ENCODE data around the gene GPX6.
A peak's percentile ranks its signal among the peaks of the same experiment; 100 is the strongest.

The GPX6 gene

DNA sequence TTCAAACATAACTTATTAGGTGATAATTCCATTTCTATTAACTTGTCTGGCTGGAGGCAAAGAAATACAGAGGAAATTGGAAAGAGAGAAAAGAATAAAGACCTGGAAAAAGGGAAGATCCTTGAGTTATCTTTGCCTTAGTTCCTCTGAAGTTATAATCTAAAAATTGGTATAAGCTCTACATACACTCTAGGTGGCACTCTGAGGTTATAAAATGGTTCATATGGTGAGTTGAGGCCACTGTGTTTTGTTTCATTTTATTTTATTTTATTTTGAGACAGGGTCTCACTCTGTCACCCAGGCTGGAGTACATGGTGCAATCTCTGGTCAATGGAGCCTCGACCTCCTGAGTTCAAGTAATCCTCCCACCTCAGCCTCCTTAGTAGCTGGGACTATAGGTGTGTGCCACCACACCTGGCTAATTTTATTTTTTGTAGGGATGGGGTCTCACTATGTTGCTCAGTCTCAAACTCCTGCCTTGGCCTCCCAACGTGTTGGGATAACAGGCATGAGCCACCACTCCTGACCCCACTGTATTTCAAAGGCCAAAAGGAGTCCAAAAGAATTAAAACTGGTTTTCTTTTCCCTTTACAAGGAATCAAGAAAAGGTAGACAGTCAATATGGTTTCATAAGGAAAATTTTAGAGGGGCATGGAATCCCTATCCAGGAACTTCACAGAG, 19.4 kb downstream of the GPX6 start:
- TF ChIP-seq, protein P1, sequence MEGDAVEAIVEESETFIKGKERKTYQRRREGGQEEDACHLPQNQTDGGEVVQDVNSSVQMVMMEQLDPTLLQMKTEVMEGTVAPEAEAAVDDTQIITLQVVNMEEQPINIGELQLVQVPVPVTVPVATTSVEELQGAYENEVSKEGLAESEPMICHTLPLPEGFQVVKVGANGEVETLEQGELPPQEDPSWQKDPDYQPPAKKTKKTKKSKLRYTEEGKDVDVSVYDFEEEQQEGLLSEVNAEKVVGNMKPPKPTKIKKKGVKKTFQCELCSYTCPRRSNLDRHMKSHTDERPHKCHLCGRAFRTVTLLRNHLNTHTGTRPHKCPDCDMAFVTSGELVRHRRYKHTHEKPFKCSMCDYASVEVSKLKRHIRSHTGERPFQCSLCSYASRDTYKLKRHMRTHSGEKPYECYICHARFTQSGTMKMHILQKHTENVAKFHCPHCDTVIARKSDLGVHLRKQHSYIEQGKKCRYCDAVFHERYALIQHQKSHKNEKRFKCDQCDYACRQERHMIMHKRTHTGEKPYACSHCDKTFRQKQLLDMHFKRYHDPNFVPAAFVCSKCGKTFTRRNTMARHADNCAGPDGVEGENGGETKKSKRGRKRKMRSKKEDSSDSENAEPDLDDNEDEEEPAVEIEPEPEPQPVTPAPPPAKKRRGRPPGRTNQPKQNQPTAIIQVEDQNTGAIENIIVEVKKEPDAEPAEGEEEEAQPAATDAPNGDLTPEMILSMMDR (IDR thresholded peaks at IDR 0.05; ENCODE audit: insufficient read depth, low read length, missing control alignments) = no peak
- ChIA-PET CTCF (no interaction called here), POLR2A (no interaction called here)
- no peak for DNase-seq (ENCODE audit: low read depth, low spot score)
- H3K4me3 ChIP-seq (ENCODE audit: low read depth, low read length) = no peak overlapping the region

GRCh38 chr6:28491984-28492317, 23.6 kb downstream of the GPX6 start:
- DNase-seq (ENCODE audit: low read depth, low spot score) = no peak
- TF ChIP-seq, protein P1 (IDR thresholded peaks at IDR 0.05; ENCODE audit: insufficient read depth, low read length, missing control alignments) = no peak
- CTCF ChIA-PET = no interaction called here
- H3K4me3 ChIP-seq (ENCODE audit: low read depth, low read length) = no peak overlapping the region
- POLR2A ChIA-PET = no interaction called here

DNA sequence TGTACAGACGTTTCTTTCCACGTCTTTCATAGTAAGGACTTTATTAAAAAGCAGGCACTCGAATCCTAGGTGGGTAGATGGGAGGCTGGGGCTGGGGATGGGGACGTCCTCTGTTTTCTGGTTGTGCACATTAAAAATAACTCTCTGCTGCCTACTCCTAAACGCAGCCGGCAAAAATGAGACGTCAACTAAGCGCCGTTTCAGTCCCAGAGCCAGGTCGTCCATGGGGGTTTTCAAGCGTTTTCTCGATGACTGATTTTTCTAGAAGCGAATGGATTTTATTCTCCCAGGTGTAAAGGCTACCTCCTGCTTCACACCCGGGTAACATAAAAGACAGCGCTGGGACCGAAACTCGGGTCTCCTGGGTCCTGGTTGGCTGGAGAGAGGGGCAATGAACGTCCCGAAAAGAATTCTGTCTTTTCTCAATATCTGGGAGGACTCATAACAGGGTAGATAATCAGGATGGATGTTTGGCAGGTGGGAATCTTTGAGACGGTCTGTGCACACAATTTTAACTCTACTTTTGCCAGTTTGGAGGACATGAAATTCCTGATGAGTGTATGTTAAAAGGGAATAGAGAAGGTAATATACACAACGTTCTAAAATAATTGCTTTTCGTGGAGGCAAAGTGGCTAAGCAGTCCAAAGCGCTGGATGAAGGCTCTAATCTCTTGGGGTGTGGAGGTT, 25.2 kb downstream of the GPX6 start:
- POLR2A ChIA-PET = no interaction called here

DNA sequence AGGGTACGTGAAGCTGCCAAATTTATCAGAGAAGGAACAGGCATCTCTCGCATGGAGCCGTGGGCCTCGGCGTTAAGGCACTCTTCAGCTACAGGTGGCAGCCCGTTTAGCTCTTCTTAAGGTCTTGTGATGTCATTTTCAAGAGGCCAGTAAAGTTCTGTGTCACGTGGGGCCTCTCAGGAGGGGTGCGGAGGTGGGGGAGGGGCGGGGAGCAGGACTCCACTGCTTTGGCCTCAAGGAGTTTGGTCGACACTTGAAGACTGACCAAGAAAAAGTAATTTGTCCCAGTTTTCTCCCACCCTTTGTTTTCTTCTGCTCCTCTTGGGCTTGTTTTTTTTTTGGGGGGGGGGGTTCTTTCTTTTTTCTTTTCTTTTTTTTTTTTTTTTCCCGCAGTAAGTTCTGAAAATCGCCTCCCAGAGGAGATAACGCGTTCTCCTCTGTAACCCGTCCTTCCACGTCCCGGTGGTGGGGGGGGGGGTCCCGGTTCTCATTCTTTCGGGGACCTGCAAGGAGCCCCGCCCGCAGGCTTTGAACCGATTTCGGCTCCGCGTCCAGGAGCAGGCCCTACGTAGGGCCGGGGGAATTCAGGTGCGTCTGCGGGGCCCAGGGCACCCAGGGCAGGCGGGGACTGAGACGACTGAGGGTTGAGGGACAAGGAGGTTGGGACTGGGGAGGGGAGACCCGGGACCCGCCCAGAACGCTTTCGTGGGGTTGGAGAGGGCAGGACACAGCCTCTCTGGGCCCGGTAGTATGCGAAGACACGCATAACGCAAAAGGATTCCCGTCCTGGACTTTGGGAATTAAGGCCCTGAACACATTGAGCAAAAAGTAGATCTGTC, 26.0 kb downstream of the GPX6 start:
- H3K4me3 ChIP-seq (ENCODE audit: low read depth, low read length) = peak overlapping the region; percentile 63
- ChIA-PET POLR2A (interaction anchor here (1.0 kb wide), 1 partner anchor 15 kb away, joined by 4 read pairs; no protein-coding TSS in a partner anchor), CTCF (interaction anchor here (0.7 kb wide), 1 partner anchor 53 kb away, joined by 3 read pairs; no protein-coding TSS in a partner anchor)
- TF ChIP-seq, protein P1 (IDR thresholded peaks at IDR 0.05; ENCODE audit: insufficient read depth, low read length, missing control alignments) = no peak
- peak; percentile 26 for DNase-seq (ENCODE audit: low read depth, low spot score)

More for the DNA sequence above, 25.2 kb downstream of the GPX6 start:
- H3K4me3 ChIP-seq (ENCODE audit: low read depth, low read length) = peak overlapping the region; percentile 63
- CTCF ChIA-PET = no interaction called here
- TF ChIP-seq, protein P1 (IDR thresholded peaks at IDR 0.05; ENCODE audit: insufficient read depth, low read length, missing control alignments) = no peak
- DNase-seq (ENCODE audit: low read depth, low spot score) = no peak

DNA sequence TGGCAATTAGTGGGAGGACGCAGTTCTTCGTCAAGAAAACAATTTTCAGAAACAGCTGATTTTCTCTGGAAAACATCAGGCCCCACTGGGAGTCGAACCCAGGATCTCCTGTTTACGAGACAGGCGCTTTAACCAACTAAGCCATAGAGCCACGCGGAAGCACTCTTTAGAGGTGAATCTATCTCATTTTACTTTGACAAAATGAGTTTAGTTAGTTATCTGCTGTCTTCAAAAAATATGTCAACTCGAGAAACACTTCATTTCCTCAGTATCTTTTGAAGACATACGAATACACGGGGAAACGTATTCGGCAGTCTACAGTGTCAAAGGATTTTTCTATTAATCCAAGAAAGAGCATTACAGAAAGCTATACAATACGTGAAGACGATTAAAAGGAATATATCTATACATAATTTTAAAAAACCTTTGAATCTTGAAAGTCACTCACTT, 26.7 kb downstream of the GPX6 start:
- TF ChIP-seq, protein P1 (IDR thresholded peaks at IDR 0.05; ENCODE audit: insufficient read depth, low read length, missing control alignments) = no peak
- CTCF ChIA-PET = interaction anchor here (0.7 kb wide), 1 partner anchor 54 kb away, joined by 3 read pairs; no protein-coding TSS in a partner anchor
- POLR2A ChIA-PET = interaction anchor here (1.0 kb wide), 1 partner anchor 14 kb away, joined by 4 read pairs; no protein-coding TSS in a partner anchor

More for the DNA sequence above, 26.7 kb downstream of the GPX6 start:
- peak overlapping the region; percentile 63 for H3K4me3 ChIP-seq (ENCODE audit: low read depth, low read length)
- DNase-seq (ENCODE audit: low read depth, low spot score) = peak; percentile 40
